NCI-H510A treated with DMSO at 0.1 percent for 48 hours (cell line): Measurements from ENCODE around the gene NLRP3.
"Not testable (repeated sequence)": the region's sequence is repeated elsewhere in the genome, so short reads cannot be mapped to it uniquely, and the experiment has no call there.

Experiments
- DNase-seq: peaks from one replicate; lab custom pipeline; 2025; lab: John Stamatoyannopoulos, UW

Gene NLRP3

GRCh38 chr1:247390996-247391395 is 25.0 kb upstream of the NLRP3 start:
- no peak for DNase-seq

- no peak for DNase-seq
These were observed 23.9 kb upstream of the NLRP3 start for GRCh38 chr1:247392088-247392487.

DNA sequence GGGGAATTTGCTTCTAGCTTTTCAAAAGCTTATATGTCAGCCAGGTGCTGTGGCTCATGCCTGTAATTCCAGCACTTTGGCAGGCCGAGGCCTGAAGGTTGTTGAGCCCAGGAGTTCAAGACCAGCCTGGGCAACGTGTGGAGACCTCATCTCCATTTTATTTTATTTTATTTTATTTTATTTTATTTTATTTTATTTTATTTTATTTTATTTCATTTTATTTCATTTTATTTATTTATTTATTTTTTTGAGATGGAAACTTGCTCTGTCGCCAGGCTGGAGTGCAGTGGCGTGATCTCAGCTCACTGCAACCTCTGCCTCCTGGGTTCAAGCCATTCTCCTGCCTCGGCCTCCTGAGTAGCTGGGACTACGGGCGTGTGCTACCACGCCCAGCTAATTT is 20.9 kb upstream of the NLRP3 start:
- DNase-seq: not testable (repeated sequence)

DNA sequence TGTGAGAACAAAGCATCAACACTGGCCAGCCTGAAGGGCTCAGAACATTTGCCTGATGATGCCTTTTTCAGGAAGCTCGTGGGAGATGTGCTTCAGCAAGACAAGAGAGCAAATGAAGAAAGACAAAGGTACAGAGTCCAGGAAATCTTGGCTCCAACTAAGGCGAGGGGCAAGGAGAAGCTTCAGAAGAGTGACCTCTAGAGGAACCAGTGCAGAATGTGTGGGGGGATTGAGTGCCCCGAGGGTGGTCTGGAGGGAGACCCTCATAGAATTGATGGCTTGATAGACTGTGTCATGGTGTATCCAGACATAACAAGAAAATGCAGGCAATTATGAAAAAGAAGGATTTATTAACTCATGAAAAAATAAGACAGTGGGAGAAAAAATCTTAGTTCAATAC is 15.3 kb upstream of the NLRP3 start:
- DNase-seq: no peak

GRCh38 chr1:247401310-247402119 is 14.5 kb upstream of the NLRP3 start:
- peak; percentile 21 for DNase-seq

- no peak for DNase-seq
These were observed 13.8 kb upstream of the NLRP3 start for GRCh38 chr1:247402120-247402675.

- DNase-seq: no peak
These were observed 9.8 kb upstream of the NLRP3 start for GRCh38 chr1:247406014-247406656.

DNA sequence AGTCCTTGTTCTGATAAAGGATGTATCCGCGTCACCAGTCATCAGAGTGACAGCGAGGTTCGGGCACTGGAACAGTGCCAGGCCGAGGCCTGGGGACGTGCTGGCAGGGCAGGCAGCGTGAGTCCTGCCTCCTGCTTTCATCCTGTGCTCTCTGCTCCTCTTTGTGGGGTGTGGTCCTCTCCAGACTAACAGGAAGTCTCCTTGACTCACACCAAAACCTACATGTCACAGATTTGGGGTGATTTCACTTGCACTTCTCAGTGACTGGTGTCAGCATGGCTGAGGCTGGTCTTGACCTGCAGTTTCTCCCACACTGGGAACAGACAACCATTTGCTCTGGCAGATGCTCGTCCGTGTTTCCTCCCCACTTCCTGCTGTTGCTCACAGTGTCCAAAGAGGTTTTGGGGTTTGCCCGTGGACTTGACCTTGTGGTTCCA is 8.8 kb upstream of the NLRP3 start:
- no peak for DNase-seq

DNA sequence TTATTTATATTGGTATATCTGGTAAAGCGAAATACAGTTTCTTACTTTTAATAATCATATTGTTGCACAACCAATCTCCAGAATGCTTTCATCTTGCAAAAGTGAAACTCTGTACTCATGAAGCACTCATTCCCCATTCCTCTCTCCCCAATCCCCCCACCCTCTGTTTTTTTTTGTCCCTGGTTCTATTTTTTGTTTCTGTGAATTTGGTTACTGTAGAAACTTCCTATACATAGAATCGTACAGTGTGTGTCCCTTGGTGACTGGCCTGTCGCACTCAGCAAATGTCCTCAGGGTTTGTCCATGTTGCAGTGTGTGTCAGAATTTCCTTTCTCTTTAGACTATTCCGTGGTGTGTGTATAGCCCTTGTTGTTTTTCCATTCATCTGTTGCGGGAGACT is 7.9 kb upstream of the NLRP3 start:
- DNase-seq: no peak

- DNase-seq: no peak
These were observed 6.0 kb upstream of the NLRP3 start for GRCh38 chr1:247409869-247410544.

DNA sequence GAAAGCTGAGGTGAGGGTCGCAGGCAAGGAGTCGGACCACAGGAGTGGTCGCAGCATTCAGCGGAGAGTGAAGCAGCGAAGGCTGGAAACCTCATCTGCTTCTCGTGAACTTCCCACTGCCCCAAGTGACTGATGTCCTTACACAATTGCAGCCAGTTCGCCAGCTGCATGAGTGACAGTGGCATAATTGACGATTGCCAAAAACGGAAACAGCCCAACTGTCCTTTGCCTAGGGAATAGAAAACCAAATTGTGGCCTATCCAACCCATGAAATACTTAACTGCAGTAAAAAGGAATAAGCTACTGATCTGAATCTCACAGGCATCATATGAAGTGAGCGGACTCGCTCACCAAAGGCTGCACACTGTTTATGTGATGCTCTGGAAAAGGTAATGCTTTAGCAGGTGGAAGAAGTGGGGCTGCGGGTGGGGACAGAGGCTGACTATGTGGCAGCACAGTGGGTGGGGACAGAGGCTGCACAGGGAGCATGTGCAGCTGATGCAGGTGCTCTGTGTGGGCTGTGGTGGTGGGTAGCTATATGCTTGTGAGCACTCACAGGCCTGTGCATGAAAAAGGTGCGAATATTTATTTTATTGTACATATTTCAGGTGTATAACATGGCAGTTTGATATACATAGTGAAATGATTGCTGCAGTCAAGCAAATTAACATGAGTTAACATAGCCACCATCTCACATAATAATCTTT is 4.2 kb upstream of the NLRP3 start:
- no peak for DNase-seq

DNA sequence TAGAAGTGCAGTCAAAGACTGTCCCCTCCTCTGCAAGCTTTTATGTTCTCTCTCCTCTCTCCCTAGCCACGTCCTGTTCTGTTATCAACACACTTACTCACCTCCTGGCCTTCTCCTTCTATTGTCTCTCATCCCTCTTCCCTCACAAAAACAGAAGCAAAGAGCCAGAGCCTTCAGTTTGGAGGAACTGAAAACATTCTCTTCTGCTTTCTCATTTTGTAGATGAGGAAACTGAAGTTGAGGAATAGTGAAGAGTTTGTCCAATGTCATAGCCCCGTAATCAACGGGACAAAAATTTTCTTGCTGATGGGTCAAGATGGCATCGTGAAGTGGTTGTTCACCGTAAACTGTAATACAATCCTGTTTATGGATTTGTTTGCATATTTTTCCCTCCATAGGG is 1.9 kb downstream of the NLRP3 start:
- no peak for DNase-seq

- no peak for DNase-seq
These were observed 3.4 kb downstream of the NLRP3 start for GRCh38 chr1:247419336-247419735.

GRCh38 chr1:247421074-247421473 is 5.1 kb downstream of the NLRP3 start:
- no peak for DNase-seq

DNA sequence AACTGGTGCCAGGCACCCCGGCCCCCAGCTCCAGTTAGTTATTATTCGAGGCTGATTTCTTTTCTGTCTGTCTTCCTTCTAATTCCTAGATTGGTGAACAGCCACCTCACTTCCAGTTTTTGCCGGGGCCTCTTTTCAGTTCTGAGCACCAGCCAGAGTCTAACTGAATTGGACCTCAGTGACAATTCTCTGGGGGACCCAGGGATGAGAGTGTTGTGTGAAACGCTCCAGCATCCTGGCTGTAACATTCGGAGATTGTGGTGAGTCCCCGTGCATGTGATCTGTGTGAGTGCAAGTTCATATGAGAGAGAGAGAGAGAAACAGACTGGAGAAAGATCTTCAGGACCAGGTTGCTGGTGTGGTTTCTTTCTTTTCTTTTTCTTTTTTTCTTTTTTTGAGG is 13.5 kb downstream of the NLRP3 start:
- no peak for DNase-seq

GRCh38 chr1:247430434-247430833 is 14.5 kb downstream of the NLRP3 start:
- DNase-seq: no peak

GRCh38 chr1:247431643-247432042 is 15.7 kb downstream of the NLRP3 start:
- DNase-seq: no peak

GRCh38 chr1:247434005-247434404 is 18.0 kb downstream of the NLRP3 start:
- DNase-seq: no peak

DNA sequence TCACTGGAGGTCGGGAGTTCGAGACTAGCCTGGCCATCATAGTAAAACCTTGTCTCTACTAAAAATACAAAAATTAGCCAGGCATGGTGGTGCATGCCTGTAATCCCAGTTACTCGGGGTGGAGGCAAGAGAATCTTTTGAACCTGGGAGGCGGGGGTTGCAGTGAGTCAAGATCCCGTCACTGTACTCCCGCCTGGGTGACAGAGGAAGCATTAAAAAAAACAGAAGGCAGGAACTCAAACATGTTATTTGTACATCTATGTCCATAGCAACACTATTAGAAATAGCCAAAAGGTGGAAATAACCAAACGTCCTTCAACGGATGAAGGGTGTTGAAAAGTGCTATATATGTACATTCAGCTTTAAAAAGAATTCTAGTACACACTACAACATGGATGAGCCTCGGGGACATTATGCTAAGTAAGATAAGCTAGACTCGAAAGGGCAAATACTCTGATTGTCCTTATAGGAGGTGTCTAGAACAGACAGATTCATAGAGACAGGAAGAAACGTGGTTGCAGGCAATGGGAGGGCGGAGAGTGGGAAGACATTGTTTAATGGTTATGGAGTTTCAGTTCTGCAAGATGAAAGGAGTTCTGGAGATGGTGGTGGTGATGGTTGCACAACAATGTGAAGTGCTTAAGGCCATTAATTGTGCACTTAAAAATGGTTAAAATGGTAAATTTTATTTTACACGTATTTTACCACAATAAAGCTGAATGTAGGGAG is 19.2 kb downstream of the NLRP3 start:
- DNase-seq: no peak

DNA sequence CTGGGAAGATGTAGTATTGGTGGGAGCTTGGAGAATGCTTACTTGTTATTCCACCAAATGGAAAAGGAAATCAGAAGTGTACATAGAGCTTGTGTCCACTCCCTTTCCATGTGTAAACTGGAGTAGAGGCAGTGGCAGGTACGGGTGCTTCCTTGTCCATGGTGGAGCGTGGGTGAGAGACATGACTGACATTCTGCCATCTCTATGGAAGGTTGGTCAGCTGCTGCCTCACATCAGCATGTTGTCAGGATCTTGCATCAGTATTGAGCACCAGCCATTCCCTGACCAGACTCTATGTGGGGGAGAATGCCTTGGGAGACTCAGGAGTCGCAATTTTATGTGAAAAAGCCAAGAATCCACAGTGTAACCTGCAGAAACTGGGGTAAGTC is 19.8 kb downstream of the NLRP3 start:
- DNase-seq: no peak
